GM18870 (cell line): Measurements from ENCODE around the gene FAF1.
A peak's percentile ranks its signal among the peaks of the same experiment; 100 is the strongest.

ENCODE experiments used
- ATAC-seq: cut with Tn5 transposase; IDR thresholded peaks from one replicate; pipeline ENCODE4 v1.9.1; 2021; ENCODE audit warnings: moderate library complexity; ENCODE audit not compliant: unreplicated experiment

The FAF1 gene

DNA sequence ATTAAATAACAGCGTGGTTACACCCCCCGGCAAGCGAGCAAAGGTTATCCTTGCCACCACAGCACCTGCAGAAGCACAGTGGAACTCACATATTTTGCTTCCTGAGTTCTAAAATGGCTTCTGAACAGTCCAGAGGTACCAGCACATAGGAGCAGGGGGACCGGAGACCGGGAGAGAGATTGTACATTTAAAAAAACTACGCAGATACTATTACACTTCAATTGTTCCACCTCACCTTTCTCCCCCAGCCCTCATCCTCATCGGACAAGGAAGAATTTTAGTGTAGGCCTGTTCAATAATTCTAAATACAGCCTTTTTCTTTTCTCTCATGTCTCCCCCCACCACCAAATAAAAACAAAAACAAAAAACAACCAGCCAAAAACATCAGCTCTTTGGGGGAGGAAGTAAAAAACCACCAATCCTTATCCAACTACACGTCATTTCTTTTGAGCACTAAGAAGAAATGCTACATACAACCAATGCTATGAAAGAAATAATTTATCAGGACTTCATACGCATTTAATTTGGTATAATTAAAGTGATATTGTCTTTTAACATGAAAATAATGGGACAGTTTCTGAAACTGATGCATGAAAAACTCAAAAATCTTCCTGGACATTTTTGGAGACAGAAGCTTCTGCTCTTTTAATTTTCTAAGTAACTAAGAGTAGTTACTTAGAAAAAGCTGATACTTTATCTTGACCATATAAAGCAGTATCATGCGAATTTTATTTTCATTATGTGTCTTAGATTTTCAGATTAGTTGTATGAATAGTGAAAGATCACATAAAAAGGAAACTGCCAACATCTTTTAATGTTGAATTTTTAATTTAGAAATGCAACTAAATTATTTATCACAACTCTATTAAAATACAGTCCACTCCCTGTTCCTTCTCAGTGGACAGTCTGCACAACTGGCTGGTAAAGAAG, 19.1 kb upstream of the FAF1 start:
- ATAC-seq: no peak

DNA sequence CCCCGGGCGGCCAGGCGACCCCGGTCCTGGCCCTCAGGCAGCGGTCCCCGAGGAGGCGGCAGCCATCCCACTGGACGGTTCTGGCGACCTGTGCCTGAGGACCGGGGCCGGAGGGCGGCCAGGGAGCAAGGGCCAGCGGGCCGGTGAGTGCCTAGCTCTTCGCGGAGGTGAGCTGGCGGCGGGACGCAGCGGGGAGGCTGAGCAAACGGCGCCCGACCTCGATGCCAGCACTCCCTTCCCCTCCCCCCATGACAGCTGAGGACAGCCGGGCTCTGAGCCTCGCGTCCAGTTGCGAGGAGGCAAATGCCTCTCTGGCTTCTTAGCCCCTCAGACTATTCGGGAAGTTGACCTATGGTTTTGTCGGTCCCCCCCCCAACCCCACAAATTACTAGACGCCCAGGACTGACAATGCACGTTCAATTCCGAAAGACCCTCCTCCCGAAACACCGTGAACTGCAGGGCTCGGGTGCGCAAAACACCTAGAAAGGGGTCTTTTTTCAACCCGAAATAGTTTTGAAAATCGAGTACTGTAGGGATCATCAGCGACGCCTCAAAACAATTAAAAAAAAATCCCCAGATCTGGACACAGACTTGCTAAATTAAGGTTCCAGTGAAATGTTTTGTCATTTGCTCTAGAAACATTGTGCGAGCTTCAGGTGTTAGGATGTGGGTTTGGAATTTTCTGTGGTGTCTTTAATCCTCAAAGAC, 18.2 kb upstream of the FAF1 start:
- no peak for ATAC-seq

DNA sequence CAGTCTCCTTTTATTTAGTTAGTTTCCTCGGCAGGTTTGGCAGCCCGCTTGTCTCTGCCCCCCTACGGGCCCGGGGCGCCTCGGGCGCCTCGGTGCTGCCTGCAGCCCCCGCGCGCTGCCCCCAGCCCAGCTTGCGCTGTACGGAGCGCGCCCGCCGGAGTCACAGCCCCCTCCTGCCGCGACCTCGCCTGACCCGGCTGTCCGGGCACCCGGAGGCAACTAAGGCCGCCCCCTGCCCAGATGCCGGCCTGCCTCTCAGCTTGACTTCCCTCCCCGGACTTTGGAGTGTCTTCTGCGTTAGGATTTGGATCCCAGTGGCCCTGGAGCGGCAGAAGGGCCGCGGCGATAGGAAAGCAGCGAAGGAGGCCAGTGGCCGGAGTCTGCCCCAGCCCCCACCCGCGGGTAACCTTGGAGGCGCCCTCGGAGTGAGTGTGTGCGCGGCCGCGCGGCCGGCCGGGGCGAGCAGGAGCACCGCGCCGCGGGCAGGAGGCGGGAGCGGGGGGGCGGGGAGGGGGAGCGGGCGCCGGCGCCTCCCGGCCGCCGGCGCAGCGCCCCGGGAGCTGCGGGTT, 17.6 kb upstream of the FAF1 start:
- peak; percentile 10 for ATAC-seq

DNA sequence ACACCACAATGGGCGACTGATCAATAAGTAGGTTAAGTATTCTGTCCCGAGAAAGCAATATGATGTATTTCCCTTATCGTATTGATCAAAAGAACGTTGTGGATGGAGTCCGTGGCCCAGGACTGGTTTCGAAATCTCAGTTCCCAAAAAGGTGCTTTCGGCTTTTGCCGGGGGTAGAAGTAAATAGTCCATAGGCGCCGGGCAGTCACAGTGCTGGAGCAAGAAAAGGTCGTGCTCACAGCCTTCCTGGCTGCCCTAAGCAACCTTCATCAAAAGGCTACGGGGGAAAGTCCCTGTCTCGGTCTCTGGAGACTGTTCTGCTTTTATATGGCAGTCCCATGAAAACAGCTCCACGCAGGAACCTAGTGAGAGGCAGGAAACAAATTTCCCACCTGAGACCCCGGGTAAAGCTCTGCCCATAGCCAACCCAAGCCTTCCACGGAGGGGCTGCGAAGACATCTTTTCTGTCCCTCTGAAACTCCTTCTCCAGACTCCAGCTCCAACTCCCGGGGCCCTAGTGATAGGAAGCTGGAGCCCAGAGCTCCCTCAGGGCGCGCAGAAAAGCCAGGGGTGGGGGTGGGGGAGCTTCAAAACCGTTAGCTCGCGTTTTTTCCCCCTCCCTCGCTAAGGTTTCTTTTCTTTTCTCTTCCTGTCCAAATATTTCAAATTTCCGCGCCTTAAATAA, 17.0 kb upstream of the FAF1 start:
- ATAC-seq: peak; percentile 60

DNA sequence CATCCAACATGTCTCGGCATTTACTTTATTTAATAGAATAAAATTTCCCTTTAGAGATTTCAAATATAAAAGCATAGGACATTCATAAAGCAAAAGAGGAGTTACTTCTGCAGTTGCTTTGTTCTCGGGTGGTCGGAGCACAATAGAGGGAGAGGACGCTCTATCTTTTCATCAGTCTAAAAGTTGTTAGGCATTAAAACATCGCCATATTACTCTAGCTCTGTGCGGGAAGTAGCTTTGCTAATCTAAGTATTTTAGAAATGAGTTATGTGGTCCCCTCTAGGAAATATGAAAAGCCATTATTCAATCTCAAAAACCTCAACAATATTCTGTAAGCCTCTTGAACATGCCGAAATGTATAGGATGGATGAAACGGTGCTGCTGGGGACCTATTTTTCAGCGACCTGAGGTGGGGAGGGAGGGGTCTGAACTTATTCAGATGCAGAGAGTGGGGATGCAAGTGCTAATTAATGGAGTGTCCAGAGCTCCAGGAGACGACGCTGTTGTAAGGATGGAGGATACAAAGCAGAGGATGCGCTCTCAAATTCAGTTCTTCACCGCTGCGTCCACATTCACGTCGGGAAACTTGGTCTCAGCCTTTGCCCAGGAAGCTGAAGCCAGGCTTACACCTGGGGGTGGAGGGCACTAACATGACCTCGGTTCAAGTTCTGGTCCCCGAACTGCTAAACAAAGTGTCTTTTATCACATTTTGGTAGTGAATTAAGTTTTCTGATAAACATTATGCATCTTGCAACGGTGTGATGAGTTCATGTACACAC, 16.2 kb upstream of the FAF1 start:
- ATAC-seq: no peak

DNA sequence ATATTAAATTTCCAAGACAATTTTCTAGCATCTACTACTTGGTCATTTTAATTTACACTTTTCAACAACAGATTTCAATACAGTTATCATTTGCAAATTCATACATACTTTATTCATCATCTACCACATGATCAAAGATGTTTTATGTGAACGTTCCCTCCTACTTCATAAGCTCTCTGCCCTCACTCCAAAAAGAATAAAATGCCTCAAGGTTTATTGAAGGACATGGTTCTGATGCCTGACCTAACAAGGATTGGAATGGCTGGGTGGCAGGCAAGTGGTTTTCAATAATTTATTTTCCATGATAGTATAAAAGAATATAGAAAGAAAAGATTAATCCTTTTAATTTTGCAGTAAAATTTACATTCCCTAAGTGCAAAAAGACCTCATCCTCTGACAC, 15.4 kb upstream of the FAF1 start:
- no peak for ATAC-seq

DNA sequence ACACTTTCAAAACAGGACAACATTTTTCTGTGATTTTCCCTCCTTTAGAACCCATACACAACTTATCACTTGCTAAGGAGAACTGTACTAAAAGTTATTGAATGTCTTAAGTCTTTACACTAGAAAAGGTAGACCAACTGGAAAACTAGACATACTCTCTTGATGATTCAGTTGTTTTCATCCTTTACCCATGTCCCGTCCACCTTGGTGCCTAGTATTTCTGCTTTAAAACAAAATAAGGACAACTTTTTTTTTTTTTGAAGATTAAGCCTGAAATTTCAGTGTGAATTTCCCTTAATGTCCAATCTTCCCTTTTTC, 14.5 kb upstream of the FAF1 start:
- ATAC-seq: no peak

DNA sequence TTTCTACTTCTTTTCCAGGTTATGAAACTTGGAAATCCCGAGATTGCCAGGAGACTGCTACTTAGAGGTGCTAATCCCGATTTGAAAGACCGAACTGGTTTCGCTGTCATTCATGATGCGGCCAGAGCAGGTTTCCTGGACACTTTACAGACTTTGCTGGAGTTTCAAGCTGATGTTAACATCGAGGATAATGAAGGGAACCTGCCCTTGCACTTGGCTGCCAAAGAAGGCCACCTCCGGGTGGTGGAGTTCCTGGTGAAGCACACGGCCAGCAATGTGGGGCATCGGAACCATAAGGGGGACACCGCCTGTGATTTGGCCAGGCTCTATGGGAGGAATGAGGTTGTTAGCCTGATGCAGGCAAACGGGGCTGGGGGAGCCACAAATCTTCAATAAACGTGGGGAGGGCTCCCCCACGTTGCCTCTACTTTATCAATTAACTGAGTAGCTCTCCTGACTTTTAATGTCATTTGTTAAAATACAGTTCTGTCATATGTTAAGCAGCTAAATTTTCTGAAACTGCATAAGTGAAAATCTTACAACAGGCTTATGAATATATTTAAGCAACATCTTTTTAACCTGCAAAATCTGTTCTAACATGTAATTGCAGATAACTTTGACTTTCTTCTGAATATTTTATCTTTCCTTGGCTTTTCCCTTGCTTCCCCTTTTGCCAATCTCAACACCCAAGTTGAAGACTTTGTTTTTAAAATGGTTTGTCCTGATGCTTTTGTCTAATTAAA, 14.0 kb upstream of the FAF1 start:
- ATAC-seq: no peak

DNA sequence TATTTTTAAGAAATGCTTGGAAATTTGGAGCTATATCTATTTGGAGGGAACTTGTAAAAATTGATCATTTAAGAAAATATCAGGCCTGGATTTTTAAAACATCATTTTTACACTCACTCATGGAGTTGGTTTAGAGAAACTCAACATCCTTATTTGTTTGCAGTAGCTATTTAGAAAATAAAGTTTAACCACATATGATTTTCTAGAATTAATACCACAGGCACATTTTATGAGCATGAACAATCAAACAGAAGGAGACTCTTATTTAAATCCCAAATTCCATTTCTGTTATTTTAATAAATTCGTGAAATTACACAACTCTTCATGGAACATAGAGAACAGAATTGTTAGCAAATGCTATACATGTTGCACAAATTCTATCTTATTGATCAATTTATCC, 13.2 kb upstream of the FAF1 start:
- no peak for ATAC-seq

DNA sequence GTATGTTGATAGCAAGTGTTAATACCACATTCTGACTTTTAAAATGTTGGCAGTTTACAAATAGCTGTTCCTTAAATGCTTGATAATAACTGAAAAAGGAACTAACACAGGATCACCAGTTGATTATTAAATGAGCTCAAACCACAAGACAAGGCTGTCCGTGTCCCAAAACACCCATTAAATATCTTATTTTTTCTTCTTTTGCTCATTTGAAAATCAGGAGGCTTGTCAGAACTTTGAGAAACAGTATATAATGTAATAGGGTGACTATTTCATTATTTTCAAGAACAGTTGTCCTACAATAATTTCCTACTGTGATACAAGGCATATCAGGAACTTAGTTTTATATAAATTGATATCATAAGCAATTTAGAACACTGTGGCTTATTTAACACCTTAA, 12.7 kb upstream of the FAF1 start:
- no peak for ATAC-seq

DNA sequence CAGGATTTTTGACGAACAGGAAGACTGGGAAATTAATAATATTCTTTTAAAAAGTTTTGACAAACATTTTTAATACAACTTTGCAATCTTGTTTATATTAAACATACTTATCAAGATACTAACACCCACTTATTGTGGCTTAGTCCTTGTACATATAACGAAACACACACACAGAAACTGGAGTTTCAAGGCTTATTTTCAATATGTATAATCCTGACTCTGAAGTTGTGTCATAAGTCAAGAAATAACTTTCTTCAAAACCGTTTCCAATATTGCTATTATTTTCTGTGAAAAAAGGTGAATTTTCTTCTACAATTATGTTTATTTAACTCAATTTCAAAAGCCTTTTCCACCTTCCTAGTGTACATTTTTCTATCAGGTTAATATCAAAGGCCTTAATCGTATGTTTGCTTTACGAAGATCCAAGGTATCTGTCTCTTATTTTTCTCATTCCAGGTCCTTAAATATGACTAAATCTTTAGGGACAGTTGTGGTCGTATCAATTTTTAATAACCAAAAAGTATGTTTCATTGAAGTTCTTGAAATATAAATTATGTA, 11.8 kb upstream of the FAF1 start:
- ATAC-seq: no peak

DNA sequence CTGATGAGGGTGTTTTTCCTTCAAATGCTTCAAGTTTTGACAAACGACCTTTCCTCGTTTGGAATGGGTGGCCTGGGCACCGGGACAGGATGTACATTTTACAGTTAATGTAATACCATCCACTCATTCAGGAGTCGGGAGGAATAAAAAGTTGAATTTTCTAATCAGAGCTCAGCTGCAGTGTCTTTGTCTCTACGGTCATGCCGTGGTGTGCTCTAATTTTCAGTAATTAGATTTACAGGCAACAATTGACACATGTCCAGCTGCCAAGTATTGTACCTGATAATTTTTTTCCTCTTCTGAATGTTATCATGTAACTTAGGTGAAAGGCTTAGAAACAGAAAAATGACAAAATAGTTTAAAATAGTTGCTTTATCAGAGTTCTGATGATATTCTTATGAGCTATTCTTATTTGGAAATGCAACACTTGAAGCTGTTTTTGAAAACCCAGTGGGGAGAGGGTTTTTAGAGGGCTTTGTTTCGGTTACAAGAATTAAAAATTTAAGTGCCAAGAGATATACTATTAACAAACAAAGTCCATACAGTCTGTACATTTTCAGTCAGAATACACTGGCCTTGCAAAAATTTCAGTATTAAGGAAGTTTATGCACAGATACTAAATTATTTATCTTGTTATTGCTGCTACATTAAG, 11.0 kb upstream of the FAF1 start:
- no peak for ATAC-seq

DNA sequence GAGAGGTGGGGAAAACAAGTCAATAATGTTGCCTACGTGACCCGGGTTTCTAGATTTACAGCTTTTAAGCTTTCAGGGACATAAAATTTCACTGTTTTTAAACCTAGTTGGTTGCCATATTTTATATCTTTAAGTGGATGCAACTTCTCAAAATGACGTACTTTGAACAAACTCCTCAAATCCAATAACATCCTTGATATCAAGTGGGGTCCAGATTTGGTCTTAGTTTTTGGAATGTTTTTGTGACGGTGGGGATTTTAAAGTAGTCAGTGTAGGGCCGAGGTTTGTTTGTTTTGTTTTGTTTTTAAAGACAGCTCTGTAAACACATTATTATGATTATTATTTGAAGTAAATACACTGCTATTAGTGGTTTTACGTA, 10.4 kb upstream of the FAF1 start:
- ATAC-seq: no peak

DNA sequence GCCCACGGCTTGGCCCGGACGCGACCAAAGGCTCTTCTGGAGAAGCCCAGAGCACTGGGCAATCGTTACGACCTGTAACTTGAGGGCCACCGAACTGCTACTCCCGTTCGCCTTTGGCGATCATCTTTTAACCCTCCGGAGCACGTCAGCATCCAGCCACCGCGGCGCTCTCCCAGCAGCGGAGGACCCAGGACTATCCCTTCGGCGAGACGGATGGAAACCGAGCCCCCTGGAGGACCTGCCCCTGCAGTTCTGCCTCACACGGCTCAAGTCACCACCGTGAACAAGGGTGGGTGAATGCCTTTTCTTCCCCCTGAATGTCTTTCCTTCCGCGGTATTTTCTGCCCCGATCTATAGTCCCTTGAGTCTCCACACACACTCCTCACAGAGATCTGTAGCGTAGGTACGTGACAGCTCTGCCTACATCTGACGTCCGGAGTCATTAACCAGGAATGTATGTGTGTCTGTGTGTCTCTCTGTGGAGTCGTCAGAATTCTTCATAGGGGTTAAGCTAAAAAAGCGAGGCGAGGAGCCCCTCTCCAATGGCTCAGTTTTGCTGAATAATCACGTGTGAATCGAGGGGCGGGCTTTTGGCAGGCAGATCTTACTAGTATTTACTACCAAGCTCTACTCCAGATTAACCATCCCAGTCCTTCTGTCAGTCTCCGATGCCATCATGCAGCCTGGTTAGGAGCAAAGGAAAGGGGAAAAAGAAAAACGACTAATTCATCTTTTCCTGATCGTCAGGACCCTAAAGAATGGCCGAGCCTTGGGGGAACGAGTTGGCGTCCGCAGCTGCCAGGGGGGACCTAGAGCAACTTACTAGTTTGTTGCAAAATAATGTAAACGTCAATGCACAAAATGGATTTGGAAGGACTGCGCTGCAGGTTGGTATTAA, 9.8 kb upstream of the FAF1 start, which contains the start of gene CDKN2C:
Gene CDKN2C (plus strand): TSS at position 635 of the 898 bp plus-strand sequence. CDS start 124 bp downstream, at position 759.
- peak; percentile 35 for ATAC-seq

DNA sequence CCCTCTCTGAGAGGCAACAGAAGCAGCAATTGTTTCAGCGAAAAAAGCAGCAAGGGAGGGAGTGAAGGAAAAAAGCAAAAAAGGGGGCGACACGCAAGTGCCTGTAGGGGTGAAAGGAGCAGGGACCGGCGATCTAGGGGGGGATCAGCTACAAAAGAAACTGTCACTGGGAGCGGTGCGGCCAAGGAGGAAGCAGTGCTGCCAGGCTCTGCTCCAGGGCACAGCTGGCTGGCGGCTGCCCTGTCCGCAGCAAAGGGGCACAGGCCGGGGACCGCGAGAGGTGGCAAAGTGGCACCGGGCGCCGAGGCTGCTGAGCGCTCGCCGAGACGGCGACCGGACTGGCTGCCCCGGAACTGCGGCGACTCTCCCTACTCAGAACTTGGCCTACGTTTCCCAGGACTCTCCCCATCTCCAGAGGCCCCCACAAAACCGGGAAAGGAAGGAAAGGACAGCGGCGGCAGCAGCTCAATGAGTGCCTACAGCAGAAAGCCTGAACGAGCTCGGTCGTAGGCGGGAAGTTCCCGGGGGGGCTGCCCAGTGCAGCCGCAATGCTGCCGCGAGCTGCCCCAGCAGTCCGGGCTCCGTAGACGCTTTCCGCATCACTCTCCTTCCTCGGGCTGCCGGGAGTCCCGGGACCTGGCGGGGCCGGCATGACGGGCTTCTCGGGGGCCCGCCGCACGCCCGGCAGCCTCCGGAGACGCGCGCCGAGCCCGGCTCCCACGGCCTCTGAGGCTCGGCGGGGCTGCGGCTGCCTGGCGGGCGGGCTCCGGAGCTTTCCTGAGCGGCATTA, 8.9 kb upstream of the FAF1 start:
- peak; percentile 12 for ATAC-seq

DNA sequence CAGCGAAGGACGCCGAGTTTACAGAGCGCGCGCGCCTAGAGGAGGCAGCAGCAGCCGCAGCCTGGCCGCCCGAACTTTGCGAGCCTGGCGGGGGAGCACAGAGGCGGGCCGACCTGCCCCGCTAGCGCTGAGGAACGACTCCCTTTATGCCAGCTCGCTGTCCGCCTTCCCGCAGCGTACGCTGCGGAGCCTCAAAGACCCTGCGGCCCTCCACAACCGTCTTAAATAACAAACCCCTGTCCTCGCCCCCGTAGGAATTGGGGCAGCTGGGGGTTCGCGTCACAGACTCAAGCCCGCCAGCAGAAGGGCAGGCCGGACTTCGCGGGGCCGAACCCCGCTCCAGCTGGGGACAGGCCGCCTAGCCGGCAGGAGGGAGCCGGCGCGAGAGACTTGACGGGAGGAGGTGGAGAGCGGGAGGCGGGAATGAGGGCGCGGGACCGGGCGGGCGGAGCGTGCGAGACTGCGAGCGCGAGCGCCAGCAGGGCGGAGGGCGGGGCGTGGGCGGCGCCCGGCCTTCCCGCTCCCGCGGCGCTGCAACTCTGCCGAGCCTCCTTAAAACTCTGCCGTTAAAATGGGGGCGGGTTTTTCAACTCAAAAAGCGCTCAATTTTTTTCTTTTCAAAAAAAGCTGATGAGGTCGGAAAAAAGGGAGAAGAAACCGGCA, 8.2 kb upstream of the FAF1 start:
- ATAC-seq: peak; percentile 31
